ENCODE measurements around the gene CDC42EP4. TPM values are rescaled to one million over a fixed set of nuclear protein-coding genes. Genes with fewer than 3 reads are reported as not detected.

The CDC42EP4 gene
- total and polyA plus RNA-seq, 9 of the 15 experiments (the other 6 are each of a cell fraction or from before 2014, with no cell fraction given) = 0.65 to 20.8 (median 12.3) TPM

DNA sequence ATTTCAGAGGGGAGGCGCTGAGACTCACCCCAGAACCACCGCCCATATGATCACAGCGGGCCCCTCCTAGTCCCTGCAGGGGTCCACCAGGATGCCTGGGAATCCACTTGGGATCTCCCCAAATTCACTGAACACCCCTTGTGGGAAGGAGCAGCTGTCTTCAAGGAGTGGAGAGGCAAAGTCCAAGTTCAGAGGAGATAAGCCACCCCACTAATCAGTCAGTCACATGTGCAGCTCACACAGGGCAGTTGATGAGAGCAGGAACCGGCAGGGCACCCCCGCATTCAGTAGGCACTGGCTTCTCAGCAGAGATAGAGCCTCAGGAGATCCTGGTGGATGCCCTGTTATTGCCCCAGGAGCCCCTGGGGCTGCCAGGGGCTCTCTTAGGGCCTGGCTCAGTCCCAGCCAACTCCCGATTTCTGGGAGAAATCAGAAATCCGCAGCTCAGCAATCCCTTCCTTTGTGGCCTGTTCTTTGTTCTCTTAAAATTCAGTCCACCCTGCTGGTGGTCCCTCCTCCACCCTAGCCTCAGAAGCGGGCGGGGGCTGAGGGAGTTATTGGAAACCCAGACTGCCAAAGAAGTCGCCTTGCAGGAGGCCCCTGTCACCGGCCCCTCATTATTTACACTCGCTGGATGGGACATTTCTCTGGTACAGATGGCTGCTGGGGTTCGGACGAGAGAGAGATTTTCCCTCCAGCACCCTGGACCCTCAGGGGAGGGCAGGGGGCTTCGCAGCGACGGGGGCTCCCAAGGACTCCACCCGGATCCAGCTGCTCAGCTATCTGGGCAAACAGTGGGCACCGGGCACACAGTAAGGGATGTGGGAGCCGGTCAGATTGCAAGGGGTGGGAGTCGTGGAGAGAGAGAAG lies 1.8 kb downstream of the CDC42EP4 start (continued):
- TF ChIP-seq, protein P1, sequence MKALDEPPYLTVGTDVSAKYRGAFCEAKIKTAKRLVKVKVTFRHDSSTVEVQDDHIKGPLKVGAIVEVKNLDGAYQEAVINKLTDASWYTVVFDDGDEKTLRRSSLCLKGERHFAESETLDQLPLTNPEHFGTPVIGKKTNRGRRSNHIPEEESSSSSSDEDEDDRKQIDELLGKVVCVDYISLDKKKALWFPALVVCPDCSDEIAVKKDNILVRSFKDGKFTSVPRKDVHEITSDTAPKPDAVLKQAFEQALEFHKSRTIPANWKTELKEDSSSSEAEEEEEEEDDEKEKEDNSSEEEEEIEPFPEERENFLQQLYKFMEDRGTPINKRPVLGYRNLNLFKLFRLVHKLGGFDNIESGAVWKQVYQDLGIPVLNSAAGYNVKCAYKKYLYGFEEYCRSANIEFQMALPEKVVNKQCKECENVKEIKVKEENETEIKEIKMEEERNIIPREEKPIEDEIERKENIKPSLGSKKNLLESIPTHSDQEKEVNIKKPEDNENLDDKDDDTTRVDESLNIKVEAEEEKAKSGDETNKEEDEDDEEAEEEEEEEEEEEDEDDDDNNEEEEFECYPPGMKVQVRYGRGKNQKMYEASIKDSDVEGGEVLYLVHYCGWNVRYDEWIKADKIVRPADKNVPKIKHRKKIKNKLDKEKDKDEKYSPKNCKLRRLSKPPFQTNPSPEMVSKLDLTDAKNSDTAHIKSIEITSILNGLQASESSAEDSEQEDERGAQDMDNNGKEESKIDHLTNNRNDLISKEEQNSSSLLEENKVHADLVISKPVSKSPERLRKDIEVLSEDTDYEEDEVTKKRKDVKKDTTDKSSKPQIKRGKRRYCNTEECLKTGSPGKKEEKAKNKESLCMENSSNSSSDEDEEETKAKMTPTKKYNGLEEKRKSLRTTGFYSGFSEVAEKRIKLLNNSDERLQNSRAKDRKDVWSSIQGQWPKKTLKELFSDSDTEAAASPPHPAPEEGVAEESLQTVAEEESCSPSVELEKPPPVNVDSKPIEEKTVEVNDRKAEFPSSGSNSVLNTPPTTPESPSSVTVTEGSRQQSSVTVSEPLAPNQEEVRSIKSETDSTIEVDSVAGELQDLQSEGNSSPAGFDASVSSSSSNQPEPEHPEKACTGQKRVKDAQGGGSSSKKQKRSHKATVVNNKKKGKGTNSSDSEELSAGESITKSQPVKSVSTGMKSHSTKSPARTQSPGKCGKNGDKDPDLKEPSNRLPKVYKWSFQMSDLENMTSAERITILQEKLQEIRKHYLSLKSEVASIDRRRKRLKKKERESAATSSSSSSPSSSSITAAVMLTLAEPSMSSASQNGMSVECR (CRISPR knock-in tag; IDR thresholded peaks at IDR 0.05) = no peak
- TF ChIP-seq IRF1 (CRISPR knock-in tag; IDR thresholded peaks at IDR 0.05; ENCODE audit: borderline replicate concordance) = no peak
- 0 out of 4 replicates have a peak, but pooled peaks of 1 of the 2 experiments have one; percentile 49 for TF ChIP-seq MAZ (CRISPR knock-in tag; conservative IDR thresholded peaks at IDR 0.05 in 1 of 2, IDR thresholded peaks at IDR 0.05 in 1 of 2)
- no peak for TF ChIP-seq NBN (IDR thresholded peaks at IDR 0.05; ENCODE audit: low read depth)
- TF ChIP-seq ZNF79 (CRISPR knock-in tag; IDR thresholded peaks at IDR 0.05; ENCODE audit: low read depth) = no peak
- TF ChIP-seq ZNF609 (CRISPR knock-in tag; IDR thresholded peaks at IDR 0.05; ENCODE audit: borderline replicate concordance) = no peak
- TF ChIP-seq GATAD2A (IDR thresholded peaks at IDR 0.05) = peak; percentile 37; the same call in 1 of the 2 replicates
- no peak for TF ChIP-seq ZFP36 (IDR thresholded peaks at IDR 0.05; ENCODE audit: low read depth, low read length, partially characterized antibody)
- no peak for TF ChIP-seq HBP1 (CRISPR knock-in tag; IDR thresholded peaks at IDR 0.05)
- no peak for TF ChIP-seq DNMT1 (IDR thresholded peaks at IDR 0.05)
- peak; percentile 60; the same call in 1 of the 2 replicates for TF ChIP-seq POLR2AphosphoS5 (IDR thresholded peaks at IDR 0.05; ENCODE audit: control insufficient read depth, insufficient read depth, low read depth, low read length)
- TF ChIP-seq EWSR1 (IDR thresholded peaks at IDR 0.05; ENCODE audit: borderline replicate concordance, low read depth, partially characterized antibody) = no peak
- 0 out of 2 replicates have a peak, but pooled peaks have one; percentile 54 for TF ChIP-seq KAT7 (CRISPR knock-in tag; IDR thresholded peaks at IDR 0.05; ENCODE audit: borderline replicate concordance)
